ENCODE data around the gene PHF23.

PHF23 gene

GRCh38 chr17:7219812-7220592 is 19.3 kb downstream of the PHF23 start, which contains the start of the genes ACADVL and DLG4:
ACADVL (plus strand) TSS chr17:7219938; CDS start chr17:7219985, 47 bp downstream.
DLG4 (minus strand) TSS chr17:7219836.
- Histone ChIP-seq H3K4me3 (ENCODE audit: insufficient read depth, low read depth, low read length) (peak within 1 kb of the TSS; percentile 87), H3K27me3 (ENCODE audit: control insufficient read depth, insufficient read depth, low read length, poor library complexity, severe bottlenecking) (no peaks in the 10 kb centered on the region), H3K27ac (ENCODE audit: insufficient read depth, low read depth, low read length, poor library complexity, severe bottlenecking) (peak within 1 kb of the TSS; percentile 75), H3K36me3 (ENCODE audit: control insufficient read depth, insufficient read depth, low read length) (peaks cover 24% of the 10 kb centered on the region), H3K4me1 (ENCODE audit: control insufficient read depth, insufficient read depth, low read length) (peaks cover 36% of the 10 kb centered on the region), H3K9me3 (ENCODE audit: control insufficient read depth, low read length) (no peaks in the 10 kb centered on the region)
- whole genome bisulfite sequencing, 2 experiments: 1% methylated on average over 63 of the region's 63 CpGs

- Histone ChIP-seq H3K27me3 (ENCODE audit: control insufficient read depth, insufficient read depth, low read length, poor library complexity, severe bottlenecking) (no peaks in the 10 kb centered on the region), H3K9me3 (ENCODE audit: control insufficient read depth, low read length) (no peaks in the 10 kb centered on the region), H3K36me3 (ENCODE audit: control insufficient read depth, insufficient read depth, low read length) (peaks cover 22% of the 10 kb centered on the region), H3K4me1 (ENCODE audit: control insufficient read depth, insufficient read depth, low read length) (peaks cover 36% of the 10 kb centered on the region), H3K27ac (ENCODE audit: insufficient read depth, low read depth, low read length, poor library complexity, severe bottlenecking) (peak overlapping the region; percentile 75), H3K4me3 (ENCODE audit: insufficient read depth, low read depth, low read length) (peak overlapping the region; percentile 87)
- 27% methylated on average over 12 of the region's 12 CpGs for WGBS, 2 experiments
Observed at GRCh38 chr17:7219229-7219811, 19.9 kb downstream of the PHF23 start.

GRCh38 chr17:7218758-7219157 is 20.5 kb downstream of the PHF23 start:
- peak overlapping the region; percentile 75 for H3K27ac ChIP-seq (ENCODE audit: insufficient read depth, low read depth, low read length, poor library complexity, severe bottlenecking)
- H3K4me3 ChIP-seq (ENCODE audit: insufficient read depth, low read depth, low read length): peak overlapping the region; percentile 11
- peaks cover 36% of the 10 kb centered on the region for H3K4me1 ChIP-seq (ENCODE audit: control insufficient read depth, insufficient read depth, low read length)
- H3K9me3 ChIP-seq (ENCODE audit: control insufficient read depth, low read length): no peaks in the 10 kb centered on the region
- H3K36me3 ChIP-seq (ENCODE audit: control insufficient read depth, insufficient read depth, low read length): peaks cover 17% of the 10 kb centered on the region
- WGBS, 2 experiments: 66 to 79% methylated on average over 6 of the region's 6 CpGs
- no peaks in the 10 kb centered on the region for H3K27me3 ChIP-seq (ENCODE audit: control insufficient read depth, insufficient read depth, low read length, poor library complexity, severe bottlenecking)

- H3K4me3 ChIP-seq (ENCODE audit: insufficient read depth, low read depth, low read length): peak overlapping the region; percentile 56
- no peaks in the 10 kb centered on the region for H3K9me3 ChIP-seq (ENCODE audit: control insufficient read depth, low read length)
- H3K27ac ChIP-seq (ENCODE audit: insufficient read depth, low read depth, low read length, poor library complexity, severe bottlenecking): peak overlapping the region; percentile 19
- H3K4me1 ChIP-seq (ENCODE audit: control insufficient read depth, insufficient read depth, low read length): peaks cover 41% of the 10 kb centered on the region
- H3K27me3 ChIP-seq (ENCODE audit: control insufficient read depth, insufficient read depth, low read length, poor library complexity, severe bottlenecking): no peaks in the 10 kb centered on the region
- H3K36me3 ChIP-seq (ENCODE audit: control insufficient read depth, insufficient read depth, low read length): peaks cover 11% of the 10 kb centered on the region
- WGBS, 2 experiments: 81 to 84% methylated on average over 6 of the region's 6 CpGs
Observed at GRCh38 chr17:7218166-7218565, 21.1 kb downstream of the PHF23 start.

- no peaks in the 10 kb centered on the region for H3K9me3 ChIP-seq (ENCODE audit: control insufficient read depth, low read length)
- H3K27ac ChIP-seq (ENCODE audit: insufficient read depth, low read depth, low read length, poor library complexity, severe bottlenecking): no peak overlapping the region
- peaks cover 42% of the 10 kb centered on the region for H3K4me1 ChIP-seq (ENCODE audit: control insufficient read depth, insufficient read depth, low read length)
- H3K36me3 ChIP-seq (ENCODE audit: control insufficient read depth, insufficient read depth, low read length): peaks cover 3% of the 10 kb centered on the region
- H3K4me3 ChIP-seq (ENCODE audit: insufficient read depth, low read depth, low read length): peak overlapping the region; percentile 56
- no peaks in the 10 kb centered on the region for H3K27me3 ChIP-seq (ENCODE audit: control insufficient read depth, insufficient read depth, low read length, poor library complexity, severe bottlenecking)
- 4% methylated on average over 19 to 30 of the region's 32 CpGs for WGBS, 2 experiments
Observed at GRCh38 chr17:7217113-7217987, 21.9 kb downstream of the PHF23 start.

GRCh38 chr17:7216242-7217112 is 22.8 kb downstream of the PHF23 start:
- no peaks in the 10 kb centered on the region for H3K9me3 ChIP-seq (ENCODE audit: control insufficient read depth, low read length)
- no peaks in the 10 kb centered on the region for H3K36me3 ChIP-seq (ENCODE audit: control insufficient read depth, insufficient read depth, low read length)
- 13 to 18% methylated on average over 7 of the region's 7 CpGs for WGBS, 2 experiments
- H3K27ac ChIP-seq (ENCODE audit: insufficient read depth, low read depth, low read length, poor library complexity, severe bottlenecking): no peak overlapping the region
- H3K4me1 ChIP-seq (ENCODE audit: control insufficient read depth, insufficient read depth, low read length): peaks cover 48% of the 10 kb centered on the region
- H3K27me3 ChIP-seq (ENCODE audit: control insufficient read depth, insufficient read depth, low read length, poor library complexity, severe bottlenecking): no peaks in the 10 kb centered on the region
- H3K4me3 ChIP-seq (ENCODE audit: insufficient read depth, low read depth, low read length): peak overlapping the region; percentile 56

- Histone ChIP-seq H3K9me3 (ENCODE audit: control insufficient read depth, low read length) (no peaks in the 10 kb centered on the region), H3K27me3 (ENCODE audit: control insufficient read depth, insufficient read depth, low read length, poor library complexity, severe bottlenecking) (no peaks in the 10 kb centered on the region), H3K4me1 (ENCODE audit: control insufficient read depth, insufficient read depth, low read length) (peaks cover 53% of the 10 kb centered on the region), H3K36me3 (ENCODE audit: control insufficient read depth, insufficient read depth, low read length) (no peaks in the 10 kb centered on the region), H3K4me3 (ENCODE audit: insufficient read depth, low read depth, low read length) (peak overlapping the region; percentile 56), H3K27ac (ENCODE audit: insufficient read depth, low read depth, low read length, poor library complexity, severe bottlenecking) (peak overlapping the region; percentile 92)
- 7% methylated on average over 7 to 9 of the region's 10 CpGs for WGBS, 2 experiments
Observed at GRCh38 chr17:7215652-7216180, 23.5 kb downstream of the PHF23 start.

GRCh38 chr17:7215136-7215638 is 24.1 kb downstream of the PHF23 start:
- H3K36me3 ChIP-seq (ENCODE audit: control insufficient read depth, insufficient read depth, low read length): no peaks in the 10 kb centered on the region
- no peaks in the 10 kb centered on the region for H3K9me3 ChIP-seq (ENCODE audit: control insufficient read depth, low read length)
- H3K4me1 ChIP-seq (ENCODE audit: control insufficient read depth, insufficient read depth, low read length): peaks cover 58% of the 10 kb centered on the region
- H3K27me3 ChIP-seq (ENCODE audit: control insufficient read depth, insufficient read depth, low read length, poor library complexity, severe bottlenecking): no peaks in the 10 kb centered on the region
- 5 to 8% methylated on average over 9 of the region's 9 CpGs for WGBS, 2 experiments
- H3K4me3 ChIP-seq (ENCODE audit: insufficient read depth, low read depth, low read length): peak overlapping the region; percentile 44
- peak overlapping the region; percentile 92 for H3K27ac ChIP-seq (ENCODE audit: insufficient read depth, low read depth, low read length, poor library complexity, severe bottlenecking)
